ENCODE data around the gene MLC1.
"Not testable (repeated sequence)": the region's sequence is repeated elsewhere in the genome, so short reads cannot be mapped to it uniquely, and the experiment has no call there.

Gene MLC1

DNA sequence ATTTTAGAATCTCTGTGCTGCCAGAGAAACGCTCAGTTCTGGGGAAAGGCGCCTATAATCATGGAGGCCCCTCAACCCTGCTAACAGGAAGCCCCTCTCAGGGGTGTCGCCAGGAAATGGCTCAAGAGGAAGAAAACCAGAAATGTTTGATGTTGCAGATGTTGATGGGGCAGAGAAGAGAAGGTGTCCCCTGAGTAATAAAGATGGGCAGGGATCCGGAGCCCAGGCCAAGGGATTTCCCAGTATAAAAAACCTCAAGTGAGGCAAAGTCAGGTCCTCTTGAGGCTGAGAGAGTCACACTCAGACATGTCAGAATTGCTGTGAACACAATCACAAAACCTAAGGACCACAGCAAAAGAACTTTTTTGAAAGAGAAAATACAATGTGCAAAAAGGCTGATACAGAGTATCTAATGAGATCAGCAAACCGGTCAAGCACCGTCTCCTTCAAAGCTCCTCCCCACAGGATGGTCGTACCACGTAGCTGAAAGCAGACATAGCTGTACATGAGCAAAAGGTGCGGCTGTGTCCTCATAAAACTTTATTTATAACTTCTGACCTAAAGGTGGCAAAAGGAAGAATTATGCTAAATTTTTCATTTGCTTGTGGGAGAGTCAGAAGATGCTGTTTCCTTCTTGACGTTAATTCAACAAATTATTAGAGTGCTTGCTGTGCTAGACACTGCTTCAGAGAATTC, 16.8 kb upstream of the MLC1 start:
- no peak for DNase-seq

DNA sequence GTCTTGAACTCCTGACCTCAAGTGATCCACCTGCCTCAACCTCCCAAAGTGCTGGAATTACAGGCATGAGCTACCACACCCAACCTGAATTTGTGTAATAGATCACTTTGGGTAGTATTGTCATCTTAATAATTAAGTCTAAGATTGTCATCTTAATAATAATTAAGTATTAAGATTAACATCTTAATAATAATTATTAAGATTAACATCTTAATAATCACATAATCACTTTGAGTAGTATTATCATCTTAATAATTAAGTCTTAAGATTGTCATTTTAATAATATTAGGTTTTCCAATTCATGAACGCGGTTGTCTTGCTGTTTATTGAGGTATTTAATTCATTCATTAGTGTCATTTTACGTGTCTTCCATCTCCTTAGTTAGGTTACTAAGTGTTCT, 12.8 kb upstream of the MLC1 start:
- no peak for DNase-seq

DNA sequence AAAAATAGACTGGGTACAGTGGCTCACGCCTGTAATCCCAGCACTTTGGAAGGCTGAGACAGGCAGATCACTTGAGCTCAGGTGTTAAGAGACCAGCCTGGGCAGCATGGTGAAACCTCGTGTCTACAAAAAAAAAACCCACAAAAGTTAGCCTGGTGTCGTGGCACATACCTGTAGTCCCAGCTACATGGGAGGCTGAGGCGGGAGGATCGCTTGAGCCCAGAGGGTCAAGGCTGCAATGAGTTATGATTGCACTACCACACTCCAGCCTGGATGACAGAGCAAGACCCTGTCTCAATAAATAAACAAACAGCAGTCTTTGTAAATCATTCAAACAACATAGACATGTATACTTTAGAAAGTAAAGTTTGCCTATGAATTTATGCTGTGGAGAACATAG, 7.1 kb upstream of the MLC1 start:
- no peak for DNase-seq

DNA sequence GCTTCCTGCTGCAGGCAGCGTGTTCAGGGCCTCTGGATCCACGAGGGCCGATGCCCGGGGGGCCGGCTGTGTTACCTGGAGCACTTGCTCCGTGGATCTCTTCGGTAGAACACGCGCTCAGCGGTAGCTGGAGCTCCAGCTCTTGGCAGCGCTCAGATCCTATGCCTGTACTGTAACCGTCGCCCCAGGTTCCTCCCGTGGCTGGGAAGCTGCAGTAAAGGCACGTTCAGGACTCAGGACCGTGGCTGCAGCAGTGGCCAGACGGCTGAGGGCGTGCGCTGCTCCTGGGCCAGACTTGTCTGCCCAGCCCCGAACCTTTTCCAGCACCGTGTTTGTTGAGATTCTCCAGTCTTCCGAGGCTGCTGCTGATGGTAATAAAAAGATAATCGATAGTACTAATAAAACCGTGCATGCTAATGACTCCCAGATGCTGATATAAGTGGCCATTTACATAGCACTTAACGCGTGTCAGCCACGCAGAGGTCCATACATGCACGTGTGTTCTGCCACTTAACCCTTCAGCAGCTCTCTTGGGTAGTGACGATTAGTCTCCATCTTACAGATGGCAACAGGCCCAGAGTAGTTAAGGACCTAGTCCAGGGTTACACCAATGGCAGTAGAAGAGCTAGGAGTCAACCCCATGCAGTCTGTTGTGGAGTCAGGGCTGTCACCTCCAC, 6.0 kb upstream of the MLC1 start:
- no peak for DNase-seq

DNA sequence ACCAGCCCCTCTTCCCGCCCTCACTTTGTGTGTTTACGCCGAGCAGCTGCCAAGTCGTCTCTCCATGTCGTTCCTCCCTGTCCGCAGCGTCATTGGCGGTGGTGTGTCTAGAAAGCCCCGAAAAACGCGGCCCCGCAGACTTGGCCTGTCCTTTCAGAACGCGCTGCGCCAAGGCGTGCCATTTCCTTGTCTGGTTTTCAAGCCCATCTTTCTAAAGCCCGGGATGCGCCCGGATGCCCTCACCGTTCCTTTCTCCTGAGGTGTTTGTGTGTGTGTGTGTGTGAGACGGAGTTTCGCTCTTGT, 5.1 kb upstream of the MLC1 start:
- no peak for DNase-seq

DNA sequence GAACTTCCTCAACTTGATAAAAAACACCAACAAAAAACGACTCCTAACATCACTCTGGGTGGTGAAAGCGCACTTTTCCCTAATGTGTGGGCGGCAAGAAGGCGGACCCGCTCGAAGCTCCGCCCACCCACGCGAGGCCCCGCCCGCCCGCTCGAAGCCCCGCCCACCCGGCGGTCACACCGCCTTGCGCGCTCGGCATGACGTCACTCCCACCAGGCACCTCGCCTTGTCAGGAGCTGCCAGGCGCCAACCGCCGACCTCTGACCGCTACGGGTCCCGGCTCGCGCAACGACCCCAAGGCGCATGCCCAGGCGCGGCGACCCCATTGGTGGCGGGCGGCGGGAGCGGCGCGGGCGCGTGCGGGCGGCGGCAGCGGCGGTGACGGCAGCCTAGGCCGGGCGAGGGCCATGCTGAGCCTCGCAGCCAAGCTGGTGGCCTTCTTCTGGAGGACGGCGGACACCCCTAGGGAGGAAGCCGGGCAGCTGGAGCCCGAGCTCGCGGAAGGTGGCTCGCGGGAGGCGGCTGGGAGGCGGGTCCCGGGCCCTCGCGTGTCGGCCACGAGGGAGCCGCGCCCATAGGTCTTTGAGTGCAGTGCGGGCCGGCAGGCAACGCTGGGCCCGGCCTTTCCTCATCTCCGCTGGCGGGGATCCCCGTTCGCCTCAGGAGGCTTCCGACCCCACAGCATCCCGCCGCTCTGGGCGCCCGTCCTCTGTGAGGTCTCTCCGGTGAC, 4.6 kb upstream of the MLC1 start, which contains the start of gene MOV10L1:
TSS of gene MOV10L1 (plus strand) at position 325 of the 730 bp plus-strand sequence. CDS start at position 408, 83 bp downstream.
- DNase-seq: no peak

DNA sequence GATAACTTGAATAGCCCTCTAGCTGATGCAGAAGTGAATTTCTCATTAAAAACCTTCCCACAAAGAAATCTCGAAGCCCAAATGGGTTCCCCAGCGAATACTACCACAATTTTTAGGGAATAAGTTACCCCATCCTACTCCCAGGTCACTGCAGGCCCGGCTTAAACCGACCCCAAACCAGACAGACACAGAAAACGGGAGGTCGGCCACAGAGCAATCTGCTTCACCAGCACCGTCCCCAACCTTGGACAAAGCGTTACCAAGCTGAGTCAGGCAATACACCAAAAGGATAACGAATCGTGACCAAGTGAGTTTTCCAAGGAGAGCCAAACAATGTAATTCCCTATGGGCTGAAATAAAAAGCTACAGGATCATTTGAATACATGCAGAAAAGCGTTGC, 4.0 kb upstream of the MLC1 start:
- DNase-seq: no peak

DNA sequence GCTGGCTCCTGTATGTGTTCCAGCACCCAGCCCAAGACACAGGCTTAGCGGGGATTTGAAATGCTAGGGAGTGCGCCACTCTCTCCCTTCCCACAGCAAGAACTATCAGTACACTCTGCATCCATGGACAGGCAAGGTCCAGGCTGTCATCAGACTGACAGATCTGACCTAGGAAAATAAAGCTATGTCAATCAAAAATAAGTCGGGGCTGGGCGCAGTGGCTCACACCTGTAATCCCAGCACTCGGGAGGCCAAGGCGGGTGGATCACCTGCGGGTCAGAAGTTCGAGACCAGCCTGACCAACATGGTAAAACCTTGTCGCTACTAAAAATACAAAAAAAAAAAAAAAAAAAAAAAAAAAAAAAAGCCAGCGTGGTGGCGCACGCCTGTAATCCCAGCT, 2.9 kb upstream of the MLC1 start:
- no peak for DNase-seq

DNA sequence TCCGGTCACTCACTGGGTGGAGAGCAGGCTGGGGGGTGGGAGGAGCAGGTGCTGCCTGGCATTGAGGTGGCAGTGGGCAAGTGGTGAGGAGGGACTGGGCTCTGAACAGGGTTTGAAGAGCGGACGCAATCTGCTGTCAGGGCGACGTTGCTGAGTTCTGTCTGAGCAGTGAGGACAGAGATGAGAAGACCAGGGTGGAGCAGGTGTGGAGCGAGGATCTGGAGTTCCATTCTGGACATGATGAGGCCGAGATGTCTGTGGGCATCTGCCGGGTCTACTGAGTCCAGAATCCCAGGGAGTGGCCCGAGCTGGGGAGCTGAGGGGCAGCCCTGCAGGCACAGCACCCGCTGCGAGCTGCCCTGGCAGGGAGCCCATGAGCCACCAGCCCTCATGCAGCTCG, 2.4 kb upstream of the MLC1 start:
- DNase-seq: no peak

DNA sequence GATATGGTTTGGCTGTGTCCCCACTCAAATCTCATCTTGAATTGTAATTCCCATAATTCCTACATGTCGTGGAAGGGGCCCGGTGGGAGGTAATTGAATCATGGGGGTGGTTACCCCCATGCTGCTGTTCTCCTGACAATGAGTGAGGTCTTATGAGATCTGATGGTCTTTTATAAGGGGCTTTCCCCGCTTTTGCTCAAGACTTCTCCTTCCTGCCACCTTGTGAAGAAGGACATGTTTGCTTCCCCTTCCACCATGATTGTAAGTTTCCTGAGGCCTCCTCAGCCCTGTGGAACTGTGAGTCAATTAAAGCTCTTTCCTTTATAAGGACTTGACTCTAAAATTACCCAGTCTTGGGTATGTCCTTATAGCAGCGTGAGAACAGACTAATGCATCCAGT, 1.7 kb upstream of the MLC1 start:
- DNase-seq: not testable (repeated sequence)

DNA sequence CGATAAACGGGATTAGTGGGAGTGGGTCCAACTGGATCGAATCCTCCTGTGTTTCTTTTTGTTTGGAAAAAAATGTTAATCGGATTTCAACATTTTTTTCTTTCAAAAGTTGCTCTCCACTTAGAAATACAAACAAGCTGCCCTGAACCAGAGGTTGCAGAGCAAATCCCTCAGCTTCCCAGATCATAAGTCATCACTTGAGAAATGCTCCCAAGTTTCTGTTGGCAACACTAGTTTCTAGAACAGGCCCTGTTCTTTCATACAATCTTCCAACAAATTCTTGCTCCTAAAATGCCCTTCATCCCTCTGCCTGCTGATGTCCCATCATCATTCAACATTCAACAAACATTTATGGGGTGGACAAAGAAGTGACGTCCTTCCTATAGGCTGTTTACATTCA, 1.3 kb upstream of the MLC1 start:
- DNase-seq: no peak

DNA sequence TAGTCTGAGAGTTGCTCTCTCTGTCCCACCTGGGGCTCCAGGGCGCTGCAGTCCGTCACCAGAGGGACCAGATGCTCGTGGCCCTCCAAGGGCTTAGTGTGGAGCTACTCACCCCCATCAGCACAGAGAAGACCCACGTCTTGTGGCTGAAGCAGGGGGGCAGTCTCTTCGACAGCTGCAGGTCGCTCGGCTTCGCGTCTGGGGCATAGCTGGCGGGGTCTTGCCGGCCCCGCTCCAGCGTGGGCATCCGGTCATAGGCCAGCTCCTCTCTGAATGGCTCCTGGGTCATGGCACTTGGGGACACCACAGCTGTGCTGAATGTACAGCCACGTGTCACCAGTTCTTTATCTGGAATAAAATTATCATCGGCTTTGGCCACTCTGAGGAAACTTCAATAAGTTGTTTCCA, 608 bp downstream of the MLC1 start:
- no peak for DNase-seq

DNA sequence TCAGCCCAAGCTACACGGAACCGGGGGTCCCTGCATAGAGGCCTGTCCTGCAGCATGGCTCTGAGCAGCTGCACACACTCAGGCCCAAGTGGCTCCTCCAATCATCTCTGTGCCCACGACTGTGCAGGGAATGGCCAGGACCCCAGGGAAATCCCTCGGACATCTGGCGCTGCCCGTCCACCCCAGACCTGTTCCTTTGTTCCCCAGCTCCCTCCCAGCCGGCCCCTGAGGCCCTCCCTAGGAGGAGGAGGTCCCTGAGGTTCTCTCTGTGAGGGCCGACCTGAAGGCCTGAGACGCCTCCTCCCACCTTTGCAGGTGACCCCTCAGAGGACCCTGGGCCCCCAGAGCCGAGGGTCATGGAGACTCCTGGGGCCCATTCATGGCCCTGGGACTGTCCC, 1.1 kb downstream of the MLC1 start:
- no peak for DNase-seq

DNA sequence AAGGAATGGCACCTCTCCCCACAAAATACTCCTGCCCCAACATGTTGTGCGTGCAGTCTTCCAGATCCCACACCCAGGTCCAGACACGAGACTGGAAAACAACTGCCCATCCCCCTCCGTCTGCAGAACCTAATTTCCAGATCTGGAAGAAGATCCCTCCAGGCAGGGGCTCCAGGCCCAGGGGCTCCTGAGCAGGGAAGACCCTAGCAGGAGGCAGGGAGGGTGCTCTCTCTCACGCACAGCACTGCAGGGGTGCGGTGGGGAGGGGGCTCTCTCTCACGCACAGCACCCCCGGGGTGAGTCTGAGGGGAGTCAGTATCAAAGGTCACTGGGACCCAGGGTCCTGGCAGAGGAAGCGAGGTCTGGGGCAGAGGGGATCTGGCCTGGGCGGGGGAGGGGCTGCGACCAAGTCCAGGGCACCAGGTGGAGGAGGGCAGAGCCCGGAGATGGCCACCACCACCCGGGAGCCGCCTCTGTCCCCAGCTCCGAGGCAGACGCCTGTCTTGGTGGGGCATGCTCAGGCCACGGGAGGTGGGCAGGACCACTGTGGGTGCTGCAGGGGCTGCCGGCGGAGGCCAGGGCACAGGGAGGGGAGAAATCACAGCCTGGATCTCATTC, 1.7 kb downstream of the MLC1 start:
- no peak for DNase-seq

DNA sequence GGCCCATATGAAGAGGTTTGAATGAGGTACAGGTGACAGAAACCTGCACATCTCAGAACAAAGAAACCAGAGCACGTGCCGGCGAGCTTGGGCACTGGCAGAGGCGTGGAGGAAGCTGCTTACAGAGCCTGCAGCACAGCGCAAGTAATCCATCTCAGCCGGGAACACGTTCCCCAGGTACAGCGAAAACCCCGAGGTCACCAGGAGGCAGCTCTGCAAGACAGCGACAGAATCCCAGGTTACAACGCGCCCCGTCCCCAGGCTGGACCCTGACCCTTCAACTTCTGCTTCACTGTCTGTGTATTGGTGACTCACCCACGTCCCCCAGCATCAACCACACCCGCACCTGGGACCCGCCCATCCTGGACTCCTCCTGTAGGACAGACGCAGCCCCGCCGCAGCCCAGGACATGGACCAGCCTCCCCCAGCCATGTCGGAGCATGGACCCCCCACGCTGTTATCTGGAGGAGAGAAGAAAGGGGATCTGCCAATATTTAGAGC, 2.2 kb downstream of the MLC1 start:
- no peak for DNase-seq

DNA sequence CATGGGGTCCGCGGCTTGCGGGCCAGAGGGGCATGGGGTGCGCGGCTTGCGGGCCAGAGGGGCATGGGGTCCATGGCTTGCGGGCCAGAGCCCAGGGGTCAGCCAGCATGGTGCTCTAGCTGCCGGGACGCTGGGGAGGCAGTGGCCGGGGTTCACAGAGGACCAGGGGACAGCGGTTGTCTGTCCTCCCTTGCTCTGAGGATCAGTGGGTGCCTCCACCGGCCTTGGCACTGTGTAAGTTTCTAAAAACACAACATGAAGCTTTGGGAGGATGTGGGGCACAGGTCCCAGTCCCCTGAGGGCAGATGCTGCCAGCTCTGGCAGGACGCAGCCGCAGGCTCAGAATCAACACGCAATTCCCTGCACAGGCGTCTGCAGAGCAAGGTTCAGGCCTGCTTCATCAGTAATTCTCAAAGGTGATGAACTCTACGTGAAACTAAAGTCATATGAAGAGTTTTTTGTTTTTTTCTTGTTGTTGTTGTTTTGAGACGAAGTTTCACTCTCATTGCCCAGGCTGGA, 3.0 kb downstream of the MLC1 start:
- no peak for DNase-seq

DNA sequence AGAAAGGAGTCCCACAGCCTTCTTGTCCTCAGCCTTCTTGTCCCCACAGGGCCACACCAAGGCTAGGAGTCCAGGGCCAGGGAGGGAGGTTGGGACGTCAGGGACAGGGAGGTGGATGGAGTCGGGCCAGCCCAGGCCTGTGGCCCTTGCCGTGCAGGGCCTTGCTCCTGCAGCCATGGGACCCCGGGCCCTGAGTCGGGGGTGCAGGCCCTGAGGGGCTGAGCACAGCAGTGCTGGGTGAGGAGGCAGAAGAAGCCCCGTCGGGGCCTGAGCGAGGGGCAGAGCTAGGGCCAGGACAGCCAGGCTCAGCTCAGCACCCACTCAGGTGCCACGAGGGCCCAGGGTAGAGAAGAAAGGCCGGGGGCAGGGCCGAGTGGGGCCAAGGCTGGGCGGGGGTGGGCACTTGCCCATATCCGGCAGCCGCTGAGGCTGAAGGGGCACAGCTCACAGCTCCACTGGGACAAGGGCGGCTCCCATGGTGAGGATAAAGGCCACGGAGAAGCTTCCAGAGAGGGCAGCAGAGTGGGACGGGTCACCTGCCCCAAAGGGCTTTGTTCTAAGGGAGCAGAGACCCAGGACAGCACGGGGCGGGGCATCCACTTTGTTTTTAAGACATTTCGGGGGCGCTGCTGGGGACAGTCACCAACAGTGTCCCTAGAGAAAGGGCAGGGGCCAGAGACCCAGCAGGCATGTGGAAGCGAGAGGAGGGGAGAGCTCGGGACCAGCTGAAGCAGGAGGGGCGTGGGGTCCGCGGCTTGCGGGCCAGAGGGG, 3.6 kb downstream of the MLC1 start:
- no peak for DNase-seq

DNA sequence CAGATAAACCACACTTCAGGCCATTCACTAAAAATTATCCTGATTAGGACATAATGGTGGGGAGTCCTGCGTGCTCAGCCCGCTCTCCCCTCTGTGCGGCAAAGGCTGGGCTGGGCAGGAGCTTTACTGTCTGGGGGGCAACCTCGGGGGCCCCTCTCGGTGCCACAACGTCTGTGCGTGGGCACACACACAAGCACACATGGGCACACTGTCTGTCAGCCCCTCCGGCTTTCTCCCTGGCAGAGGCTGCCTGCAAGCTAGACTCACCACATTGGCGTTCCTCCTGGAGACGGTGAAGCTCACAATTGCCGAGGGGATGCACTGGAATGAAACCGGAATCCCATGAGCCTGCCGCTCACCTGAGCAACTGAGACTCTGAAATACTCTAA, 5.2 kb downstream of the MLC1 start:
- no peak for DNase-seq

DNA sequence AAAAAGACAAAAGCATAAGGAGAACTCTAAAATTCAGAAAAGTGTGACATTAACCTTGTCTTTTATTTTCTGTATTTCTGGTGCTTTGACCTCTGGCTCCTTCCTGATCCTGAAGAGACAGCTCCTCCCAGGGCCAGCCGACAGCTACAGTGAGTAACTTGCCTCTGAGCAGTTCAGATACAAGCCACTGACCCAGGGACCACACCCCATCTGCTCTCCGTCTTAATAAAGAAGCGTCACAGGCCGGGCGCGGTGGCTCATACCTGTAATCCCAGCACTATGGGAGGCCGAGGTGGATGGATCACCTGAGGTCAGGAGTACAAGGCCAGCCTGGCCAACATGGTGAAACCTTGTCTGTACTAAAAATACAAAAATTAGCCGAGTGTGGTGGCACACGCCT, 6.5 kb downstream of the MLC1 start:
- no peak for DNase-seq

DNA sequence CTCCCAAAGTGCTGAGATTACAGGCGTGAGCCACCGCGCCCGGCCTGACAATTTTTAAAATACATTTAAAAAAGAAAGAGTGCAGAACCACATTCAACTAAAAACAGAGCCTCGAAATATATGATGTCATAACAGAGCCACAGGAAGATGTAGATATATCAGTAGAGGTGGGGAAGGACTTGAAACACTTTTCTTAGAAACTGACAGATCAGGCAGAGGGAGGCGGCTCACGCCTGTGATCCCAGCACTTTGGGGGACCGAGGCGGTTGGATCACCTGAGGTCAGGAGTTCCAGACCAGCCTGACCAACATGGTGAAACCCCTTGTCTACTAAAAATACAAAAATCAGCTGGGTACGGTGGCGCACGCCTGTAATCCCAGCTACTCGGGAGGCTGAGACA, 7.0 kb downstream of the MLC1 start:
- no peak for DNase-seq

DNA sequence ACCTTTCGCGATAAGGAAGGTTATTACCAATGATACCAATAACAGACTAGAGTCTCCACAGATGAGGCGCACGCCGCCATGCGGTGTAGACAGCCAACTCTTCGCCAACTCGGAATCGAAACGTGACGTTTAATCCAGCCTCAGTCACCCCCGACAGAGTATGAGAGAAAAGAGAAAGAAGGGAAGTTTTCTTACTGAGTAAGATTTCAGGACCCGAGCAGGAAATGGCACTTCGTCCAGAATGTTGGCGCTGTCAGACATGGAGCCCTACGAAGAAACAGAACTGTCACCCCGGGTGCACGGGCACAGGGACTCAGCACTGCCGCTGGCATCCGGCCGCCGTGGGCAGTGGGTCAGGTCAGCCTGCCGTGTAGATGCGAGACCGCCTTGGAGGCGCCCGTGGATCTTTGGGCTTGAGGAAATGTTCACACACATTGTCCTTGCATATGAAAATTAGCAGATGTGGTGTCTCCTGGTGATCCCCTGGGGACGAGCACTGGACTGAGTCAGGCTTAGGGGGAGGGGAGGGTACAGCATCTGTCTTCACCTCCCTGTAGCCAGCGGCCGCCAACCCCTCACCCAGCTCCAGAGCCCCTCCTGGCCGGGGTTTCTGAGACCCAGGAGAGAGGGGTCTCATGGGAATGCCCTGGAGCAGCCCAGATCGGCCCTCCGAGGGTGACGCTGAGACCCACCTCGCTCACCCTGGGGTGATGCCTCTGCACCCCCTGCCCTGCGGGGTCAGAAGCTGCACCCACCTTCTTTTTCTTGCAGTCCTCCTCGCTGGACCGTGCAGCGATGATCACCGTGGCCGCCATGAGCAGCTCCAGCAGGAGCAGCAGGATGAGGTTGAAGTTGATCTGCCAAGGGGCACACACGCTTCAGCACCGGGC, 8.3 kb downstream of the MLC1 start:
- no peak for DNase-seq
